NCI-H526 treated with DMSO at 0.1 percent for 48 hours (cell line): ENCODE measurements around the gene SUPT5H.

Source experiments
- DNase-seq: peaks from one replicate; lab custom pipeline; 2025; lab: John Stamatoyannopoulos, UW

SUPT5H gene

GRCh38 chr19:39520541-39521484 is 75.4 kb downstream of the SUPT5H start:
- no peak for DNase-seq

- DNase-seq, result no peak
Observed at GRCh38 chr19:39524495-39524894, 79.1 kb downstream of the SUPT5H start.

- DNase-seq, result no peak
Observed at GRCh38 chr19:39525205-39525604, 79.8 kb downstream of the SUPT5H start.
